Chondrocyte (in vitro differentiated cells): ENCODE data around the gene GTF2H4. TPM values are rescaled to one million over a fixed set of nuclear protein-coding genes. Genes with fewer than 3 reads are reported as not detected.
A peak's percentile ranks its signal among the peaks of the same experiment; 100 is the strongest.

Experiments used
- DNase-seq: peaks from one replicate; pipeline ENCODE4 v3.0.0; 2021; ENCODE audit warnings: mixed read lengths, low spot score
- H3K27ac Mint-ChIP-seq: one replicate; pipeline ENCODE4 v1.8.0; 2021; ENCODE audit warnings: mild to moderate bottlenecking, moderate library complexity, mixed read lengths; ENCODE audit not compliant: unreplicated experiment
- H3K27me3 Mint-ChIP-seq: 2 replicates; pipeline ENCODE4 v1.8.0; 2021; ENCODE audit warnings: low read depth, mixed read lengths
- H3K36me3 Mint-ChIP-seq: 2 replicates; pipeline ENCODE4 v1.8.0; 2021; ENCODE audit warnings: low read depth, mixed read lengths
- H3K4me1 Mint-ChIP-seq: 2 replicates; pipeline ENCODE4 v1.8.0; 2021; ENCODE audit warnings: low read depth, mild to moderate bottlenecking, mixed read lengths
- H3K4me3 Mint-ChIP-seq: one replicate; pipeline ENCODE4 v1.8.0; 2021; ENCODE audit warnings: mild to moderate bottlenecking, moderate library complexity, mixed read lengths; ENCODE audit not compliant: unreplicated experiment
- H3K9me3 Mint-ChIP-seq: 2 replicates; pipeline ENCODE4 v1.8.0; 2021; ENCODE audit warnings: low read depth, mixed read lengths
- microRNA-seq: library from miRNA; unstranded; fragments of <30 nt; microRNA quantifications from one replicate; pipeline ENCODE4 v1.2.0, GENCODE V29; 2020; ENCODE audit warnings: borderline number of aligned reads
- total RNA-seq: library from RNA; stranded (reverse); gene quantifications from 3 replicates; pipeline ENCODE4 v1.2.1, GENCODE V29; 2021
- TF ChIP-seq, protein P1 (sequence below): fragments of 200-600 bp; sonication (generic); IDR thresholded peaks from 2 replicates; pipeline ENCODE4 v1.5.0; 2021; ENCODE audit warnings: antibody characterized with exemption, mild to moderate bottlenecking, moderate library complexity

GTF2H4 gene
- total RNA-seq, 1 donor from 2014 or later, result 39.5 TPM

DNA sequence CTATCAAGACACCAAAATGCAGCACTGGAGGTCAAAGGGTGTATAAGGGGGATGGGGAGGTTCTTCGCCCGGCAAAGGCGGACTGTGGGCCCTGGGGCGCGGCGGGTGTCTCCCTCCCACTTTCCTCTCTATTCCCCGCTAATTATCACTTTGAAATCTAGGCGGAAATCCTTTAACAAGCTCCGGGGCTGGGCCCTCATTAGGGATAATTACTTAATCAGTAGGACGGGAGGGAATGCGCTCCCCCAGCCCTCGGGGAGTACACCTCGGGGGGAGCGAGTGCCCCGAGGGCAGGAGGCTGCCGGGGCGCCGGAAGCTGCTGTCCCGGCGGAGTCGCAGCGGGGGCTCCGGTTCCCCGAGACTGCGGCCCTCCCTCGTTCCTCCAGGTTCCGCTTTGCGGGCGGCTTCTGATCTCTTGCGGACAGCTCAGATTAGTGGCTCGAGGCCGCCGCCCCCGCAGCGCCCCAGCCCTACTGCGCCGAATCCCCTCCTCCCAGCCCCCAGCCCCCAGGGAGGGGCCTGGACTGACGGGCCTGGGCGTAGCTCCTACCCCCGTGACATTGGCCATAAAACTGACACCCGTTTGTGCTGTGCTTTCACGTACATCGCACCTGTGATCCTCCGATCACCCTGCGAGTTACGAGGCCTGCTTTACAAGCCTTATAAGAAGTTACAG is 47.5 kb downstream of the GTF2H4 start:
- Mint-ChIP-seq H3K27me3 (peaks cover 36% of the 10 kb centered on the region), H3K27ac (peak overlapping the region; percentile 63), H3K9me3 (peaks cover 17% of the 10 kb centered on the region), H3K36me3 (peaks cover 8% of the 10 kb centered on the region), H3K4me3 (peak overlapping the region; percentile 62), H3K4me1 (peaks cover 9% of the 10 kb centered on the region)
- TF ChIP-seq, protein P1, sequence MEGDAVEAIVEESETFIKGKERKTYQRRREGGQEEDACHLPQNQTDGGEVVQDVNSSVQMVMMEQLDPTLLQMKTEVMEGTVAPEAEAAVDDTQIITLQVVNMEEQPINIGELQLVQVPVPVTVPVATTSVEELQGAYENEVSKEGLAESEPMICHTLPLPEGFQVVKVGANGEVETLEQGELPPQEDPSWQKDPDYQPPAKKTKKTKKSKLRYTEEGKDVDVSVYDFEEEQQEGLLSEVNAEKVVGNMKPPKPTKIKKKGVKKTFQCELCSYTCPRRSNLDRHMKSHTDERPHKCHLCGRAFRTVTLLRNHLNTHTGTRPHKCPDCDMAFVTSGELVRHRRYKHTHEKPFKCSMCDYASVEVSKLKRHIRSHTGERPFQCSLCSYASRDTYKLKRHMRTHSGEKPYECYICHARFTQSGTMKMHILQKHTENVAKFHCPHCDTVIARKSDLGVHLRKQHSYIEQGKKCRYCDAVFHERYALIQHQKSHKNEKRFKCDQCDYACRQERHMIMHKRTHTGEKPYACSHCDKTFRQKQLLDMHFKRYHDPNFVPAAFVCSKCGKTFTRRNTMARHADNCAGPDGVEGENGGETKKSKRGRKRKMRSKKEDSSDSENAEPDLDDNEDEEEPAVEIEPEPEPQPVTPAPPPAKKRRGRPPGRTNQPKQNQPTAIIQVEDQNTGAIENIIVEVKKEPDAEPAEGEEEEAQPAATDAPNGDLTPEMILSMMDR, result no peak
- DNase-seq, result no peak

DNA sequence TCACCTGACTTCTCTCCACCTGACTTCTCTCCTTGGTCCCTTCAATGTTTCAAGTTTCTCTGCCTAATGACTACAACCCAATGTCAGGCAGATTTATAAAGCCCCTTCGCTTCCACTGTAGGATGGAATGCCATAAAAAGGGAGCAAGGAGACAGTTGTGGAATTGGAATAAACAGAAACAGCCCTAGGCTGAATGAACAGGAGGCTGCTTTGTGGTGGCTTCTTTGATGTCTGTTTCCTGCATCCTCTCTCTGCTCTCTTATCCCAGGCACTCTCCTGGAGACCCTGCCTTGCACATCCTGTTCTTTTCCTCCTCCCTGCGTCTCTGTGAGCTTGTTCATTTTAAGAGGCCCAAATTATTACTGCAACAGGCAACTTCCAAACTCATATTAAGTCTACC is 49.7 kb downstream of the GTF2H4 start:
- H3K4me1 Mint-ChIP-seq, result peaks cover 15% of the 10 kb centered on the region
- TF ChIP-seq, protein P1, result no peak
- H3K9me3 Mint-ChIP-seq, result no peaks in the 10 kb centered on the region
- peaks cover 15% of the 10 kb centered on the region for H3K27me3 Mint-ChIP-seq
- H3K4me3 Mint-ChIP-seq, result no peak overlapping the region
- H3K27ac Mint-ChIP-seq, result no peak overlapping the region
- H3K36me3 Mint-ChIP-seq, result no peaks in the 10 kb centered on the region
- DNase-seq, result no peak

DNA sequence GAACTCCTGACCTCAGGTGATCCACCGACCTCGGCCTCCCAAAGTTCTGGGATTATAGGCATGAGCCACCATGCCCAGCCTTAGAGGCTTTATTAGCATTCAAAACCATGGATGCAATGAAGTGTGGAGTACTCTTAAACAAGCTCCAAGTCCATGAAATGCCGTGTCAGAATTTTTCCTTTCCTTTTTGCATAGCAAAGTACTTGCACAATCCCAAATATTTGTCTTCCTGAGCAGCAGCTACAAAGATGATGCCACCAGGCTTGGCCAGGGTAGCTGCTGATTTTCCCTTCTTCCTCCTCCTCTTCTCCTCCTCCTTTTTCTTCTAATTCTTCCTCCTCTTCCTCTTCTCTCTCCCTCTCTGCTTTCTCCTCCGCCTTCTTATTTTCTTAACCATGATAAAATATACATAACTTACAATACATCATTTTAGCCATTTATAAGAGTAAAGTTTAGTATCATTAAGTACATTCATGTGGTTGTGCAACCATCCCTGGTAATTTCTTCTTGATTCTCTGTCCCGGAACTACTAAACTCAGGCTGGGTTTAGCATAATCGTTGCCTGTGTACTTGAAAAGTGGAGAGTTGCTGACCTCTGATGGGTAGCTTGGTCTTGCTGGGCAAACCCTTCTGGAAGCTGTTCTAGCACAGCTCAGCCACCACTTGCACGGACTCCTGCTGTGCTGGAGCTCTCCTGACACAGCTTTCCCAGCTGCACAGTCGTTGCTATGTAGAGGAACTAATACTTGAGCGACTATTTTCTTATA is 53.1 kb downstream of the GTF2H4 start:
- no peaks in the 10 kb centered on the region for H3K9me3 Mint-ChIP-seq
- TF ChIP-seq, protein P1, result no peak
- no peak overlapping the region for H3K27ac Mint-ChIP-seq
- peaks cover 6% of the 10 kb centered on the region for H3K4me1 Mint-ChIP-seq
- no peak overlapping the region for H3K4me3 Mint-ChIP-seq
- no peak for DNase-seq
- peaks cover 21% of the 10 kb centered on the region for H3K27me3 Mint-ChIP-seq
- no peaks in the 10 kb centered on the region for H3K36me3 Mint-ChIP-seq

DNA sequence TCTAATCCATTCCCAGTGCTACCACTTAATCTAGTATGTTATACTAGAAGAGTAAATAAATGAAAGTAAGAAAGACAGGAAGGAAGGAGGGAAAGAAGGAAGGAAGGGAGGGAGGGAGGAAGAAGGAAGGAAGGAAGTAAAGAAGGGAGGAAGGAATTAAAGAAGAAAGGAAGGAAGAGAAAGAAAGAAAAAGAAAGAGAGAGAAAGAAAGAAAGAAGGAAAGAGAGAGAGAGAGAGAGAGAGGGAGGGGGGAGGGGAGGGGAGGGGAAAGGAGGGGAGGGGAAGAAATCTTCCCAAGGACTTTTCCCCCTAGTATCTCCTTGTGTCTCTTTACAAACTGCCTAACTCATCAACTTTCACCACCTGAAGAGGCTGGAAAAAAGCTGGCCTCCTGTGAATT is 54.7 kb downstream of the GTF2H4 start:
- TF ChIP-seq, protein P1, result no peak
- Mint-ChIP-seq H3K9me3 (no peaks in the 10 kb centered on the region), H3K4me1 (peaks cover 6% of the 10 kb centered on the region), H3K27ac (no peak overlapping the region), H3K36me3 (no peaks in the 10 kb centered on the region), H3K27me3 (peaks cover 17% of the 10 kb centered on the region), H3K4me3 (no peak overlapping the region)
- no peak for DNase-seq

DNA sequence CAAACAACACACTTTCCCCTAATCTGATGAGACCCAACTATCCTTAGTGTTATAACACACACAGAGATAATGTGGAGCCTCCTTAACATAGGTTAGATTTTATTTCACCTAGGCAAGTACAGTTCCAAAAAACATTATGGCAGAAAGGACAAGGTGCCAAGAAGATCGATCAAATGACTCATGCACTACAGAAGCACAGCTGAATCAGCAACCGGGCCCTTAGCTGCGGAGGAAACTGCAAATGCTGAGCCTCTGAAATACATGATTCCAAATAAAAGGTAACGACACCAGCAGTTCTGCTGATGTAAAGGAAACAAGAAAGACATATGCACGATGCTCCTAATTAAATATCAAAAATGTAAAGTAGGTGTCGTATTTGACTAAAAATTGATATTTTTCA is 55.6 kb downstream of the GTF2H4 start:
- Mint-ChIP-seq H3K27me3 (peaks cover 17% of the 10 kb centered on the region), H3K4me3 (no peak overlapping the region), H3K9me3 (no peaks in the 10 kb centered on the region), H3K4me1 (peaks cover 6% of the 10 kb centered on the region), H3K36me3 (no peaks in the 10 kb centered on the region), H3K27ac (no peak overlapping the region)
- DNase-seq, result no peak
- TF ChIP-seq, protein P1, result no peak

Small RNA genes lying within 50 kb of the gene (microRNA-seq; reads per million reads assigned to microRNA genes)
- 7.2 reads per million, percentile 12 among the genes with 10 or more reads in this experiment for gene MIR4640

Other genes starting within 250 kb of the GTF2H4 start
- gene DHX16, start 235.2 kb upstream of the GTF2H4 start, total RNA-seq, result 20.4 to 29.6 TPM (median 22.6 TPM) in 3 replicates
- gene PPP1R18, start 221.6 kb upstream of the GTF2H4 start, total RNA-seq, result 99.9 to 171 TPM (median 165 TPM) in 3 replicates
- 18.6 to 26.3 TPM (median 20.0 TPM) in 3 replicates for gene NRM, start 217.2 kb upstream of the GTF2H4 start, total RNA-seq
- 25.5 to 33.5 TPM (median 33.1 TPM) in 3 replicates for gene MDC1, start 190.9 kb upstream of the GTF2H4 start, total RNA-seq
- gene TUBB, start 187.9 kb upstream of the GTF2H4 start, total RNA-seq, result 681 to 975 TPM (median 692 TPM) in 3 replicates
- gene FLOT1, start 165.5 kb upstream of the GTF2H4 start, total RNA-seq, result 66.8 to 72.7 TPM (median 69.1 TPM) in 3 replicates
- 332 to 354 TPM (median 333 TPM) in 3 replicates for gene IER3, start 163.7 kb upstream of the GTF2H4 start, total RNA-seq
- gene DDR1, start 23.7 kb upstream of the GTF2H4 start, total RNA-seq, result 112 to 157 TPM (median 117 TPM) in 3 replicates
- gene VARS2, start 6.0 kb downstream of the GTF2H4 start, total RNA-seq, result 33.1 to 48.0 TPM (median 33.8 TPM) in 3 replicates
- not detected in 3 replicates for gene SFTA2, start 24.0 kb downstream of the GTF2H4 start, total RNA-seq
- gene MUCL3, start 32.8 kb downstream of the GTF2H4 start, total RNA-seq, result 0.07 TPM in 1 of 3 replicates, not detected in the others
- gene MUC21, start 75.5 kb downstream of the GTF2H4 start, total RNA-seq, result not detected in 3 replicates
- not detected in 3 replicates for gene MUC22, start 102.3 kb downstream of the GTF2H4 start, total RNA-seq
- gene C6orf15, start 204.4 kb downstream of the GTF2H4 start, total RNA-seq, result 0.37 TPM in 1 of 3 replicates, not detected in the others
- 4.2 to 6.0 TPM (median 5.5 TPM) in 3 replicates for gene PSORS1C1, start 206.6 kb downstream of the GTF2H4 start, total RNA-seq
- gene CDSN, start 212.2 kb downstream of the GTF2H4 start, total RNA-seq, result 0.12 TPM in 1 of 3 replicates, not detected in the others
- not detected in 3 replicates for gene PSORS1C2, start 230.9 kb downstream of the GTF2H4 start, total RNA-seq
- gene CCHCR1, start 249.6 kb downstream of the GTF2H4 start, total RNA-seq, result 11.2 to 18.3 TPM (median 13.4 TPM) in 3 replicates